GM23338 (cell line): Measurements from ENCODE around the gene TOMM70. TPM values are rescaled to one million over a fixed set of nuclear protein-coding genes. Genes with fewer than 3 reads are reported as not detected.

ENCODE experiments used
- ATAC-seq: fragments of 200-7000 bp; cut with Tn5 transposase; 3 replicates; pipeline ENCODE4 v1.9.1; 2020
- DNase-seq: peaks from one replicate; pipeline ENCODE4 v3.0.0-alpha.2; 2015; ENCODE audit warnings: low spot score
- H2AFZ ChIP-seq: fragments of 200-600 bp; sonication (generic); 2 replicates; pipeline ENCODE4 v1.8.0; 2016; ENCODE audit warnings: antibody characterized with exemption, mild to moderate bottlenecking, moderate library complexity
- H3F3A ChIP-seq: fragments of 200-600 bp; sonication (generic); replicated peaks from 2 replicates; pipeline ENCODE4 v1.8.0; 2017; ENCODE audit warnings: antibody characterized with exemption, mixed run types, low read depth
- H3K27ac ChIP-seq: fragments of 200-600 bp; sonication (generic); 2 replicates; pipeline ENCODE4 v1.6.1; 2016; ENCODE audit warnings: low read depth
- H3K27me3 ChIP-seq: fragments of 200-600 bp; sonication (generic); 2 replicates; pipeline ENCODE4 v1.8.0; 2016; ENCODE audit warnings: mild to moderate bottlenecking, mixed run types, moderate library complexity; ENCODE audit not compliant: insufficient read depth
- H3K36me3 ChIP-seq: fragments of 200-600 bp; sonication (generic); 2 replicates; pipeline ENCODE4 v1.8.0; 2016; ENCODE audit warnings: mild to moderate bottlenecking; ENCODE audit not compliant: insufficient read depth
- H3K4me1 ChIP-seq: fragments of 200-600 bp; sonication (generic); 2 replicates; pipeline ENCODE4 v1.8.0; 2016; ENCODE audit warnings: mild to moderate bottlenecking, moderate library complexity; ENCODE audit not compliant: insufficient read depth
- H3K4me2 ChIP-seq: fragments of 200-600 bp; sonication (generic); 2 replicates; pipeline ENCODE4 v1.7.1; 2017; ENCODE audit warnings: mixed run types
- H3K4me3 ChIP-seq: fragments of 200-600 bp; sonication (generic); 2 replicates; pipeline ENCODE4 v1.6.1; 2016; ENCODE audit warnings: mixed run types
- H3K79me2 ChIP-seq: fragments of 200-600 bp; sonication (generic); replicated peaks from 2 replicates; pipeline ENCODE4 v1.8.0; 2017; ENCODE audit warnings: mild to moderate bottlenecking; ENCODE audit not compliant: insufficient read depth
- H3K9me2 ChIP-seq: fragments of 200-600 bp; sonication (generic); 2 replicates; pipeline ENCODE4 v1.8.0; 2017; ENCODE audit not compliant: insufficient read depth
- H4K20me1 ChIP-seq: fragments of 200-600 bp; sonication (generic); replicated peaks from 2 replicates; pipeline ENCODE4 v1.8.0; 2017; ENCODE audit warnings: mild to moderate bottlenecking; ENCODE audit not compliant: insufficient read depth
- H3K27ac Mint-ChIP-seq: 2 replicates; pipeline ENCODE4 v1.8.0; 2020; ENCODE audit warnings: inconsistent platforms, mild to moderate bottlenecking, moderate library complexity, mixed read lengths
- H3K27me3 Mint-ChIP-seq: 3 replicates; pipeline ENCODE4 v1.8.0; 2022; ENCODE audit warnings: low read depth, mild to moderate bottlenecking, moderate library complexity, mixed read lengths, inconsistent platforms; ENCODE audit not compliant: insufficient read depth, poor library complexity
- H3K36me3 Mint-ChIP-seq: 3 replicates; pipeline ENCODE4 v1.8.0; 2021; ENCODE audit warnings: low read depth, mild to moderate bottlenecking, inconsistent platforms, moderate library complexity, mixed read lengths
- H3K4me1 Mint-ChIP-seq: 3 replicates; pipeline ENCODE4 v1.8.0; 2020; ENCODE audit warnings: mild to moderate bottlenecking, inconsistent platforms, mixed read lengths
- H3K4me3 Mint-ChIP-seq: 3 replicates; pipeline ENCODE4 v1.8.0; 2021; ENCODE audit warnings: moderate library complexity, mild to moderate bottlenecking, inconsistent platforms, mixed read lengths
- H3K9me3 Mint-ChIP-seq: 3 replicates; pipeline ENCODE4 v1.8.0; 2020; ENCODE audit warnings: moderate library complexity, mild to moderate bottlenecking, inconsistent platforms, mixed read lengths
- CREB1 ChIP-seq: fragments of 250-450 bp; sonication (Bioruptor Pico); IDR thresholded peaks from 2 replicates; pipeline ENCODE4 v1.5.0; 2020; ENCODE audit warnings: low read depth, mild to moderate bottlenecking, moderate library complexity
- EZH2 ChIP-seq: fragments of 200-600 bp; sonication (generic); IDR thresholded peaks from one replicate; pipeline ENCODE4 v1.8.0; 2017; ENCODE audit warnings: antibody characterized with exemption, mild to moderate bottlenecking, low read depth; ENCODE audit not compliant: unreplicated experiment
- EZH2phosphoT487 ChIP-seq: fragments of 200-600 bp; sonication (generic); IDR thresholded peaks from one replicate; pipeline ENCODE4 v1.8.1; 2018; ENCODE audit warnings: antibody characterized with exemption; ENCODE audit not compliant: unreplicated experiment
- JUNB ChIP-seq: IDR thresholded peaks from one replicate; pipeline ENCODE4 v1.6.1; 2016; ENCODE audit warnings: antibody characterized with exemption; ENCODE audit not compliant: unreplicated experiment
- NANOG ChIP-seq: IDR thresholded peaks from 2 replicates; pipeline ENCODE4 v1.6.1; 2016; ENCODE audit warnings: antibody characterized with exemption, borderline replicate concordance
- POLR2AphosphoS5 ChIP-seq: IDR thresholded peaks from 2 replicates; pipeline ENCODE4 v1.6.1; 2016; ENCODE audit warnings: antibody characterized with exemption, low read depth
- STAT1 ChIP-seq: IDR thresholded peaks from one replicate; pipeline ENCODE4 v1.6.1; 2016; ENCODE audit warnings: antibody characterized with exemption; ENCODE audit not compliant: unreplicated experiment
- ZNF114 ChIP-seq: fragments of 250-450 bp; sonication (Bioruptor Pico); IDR thresholded peaks from 2 replicates; pipeline ENCODE4 v1.5.0; 2020; ENCODE audit warnings: mild to moderate bottlenecking, moderate library complexity
- ZNF331 ChIP-seq: fragments of 250-450 bp; sonication (Bioruptor Pico); IDR thresholded peaks from 2 replicates; pipeline ENCODE4 v1.5.0; 2020; ENCODE audit warnings: low read depth, mild to moderate bottlenecking, moderate library complexity
- polyA plus RNA-seq: library from polyadenylated mRNA; unstranded; fragments of >200 nt; fragmentation: Nextera tagmentation; extraction: Ambion mirVana; gene quantifications from 2 replicates; pipeline ENCODE4 v1.2.1, GENCODE V29; 2016
- total RNA-seq: library from RNA; depleted of rRNA; stranded (reverse); fragments of >200 nt; shearing (Covaris generic); gene quantifications from 2 replicates; pipeline ENCODE4 v1.2.3, GENCODE V29; 2014
- TF ChIP-seq, protein P1 (sequence below): IDR thresholded peaks from 2 replicates; pipeline ENCODE4 v1.6.1; 2016; ENCODE audit warnings: antibody characterized with exemption
- TF ChIP-seq, protein P2 (sequence below): fragments of 250-450 bp; sonication (Bioruptor Pico); IDR thresholded peaks from 2 replicates; pipeline ENCODE4 v1.5.0; 2020; ENCODE audit warnings: mild to moderate bottlenecking, moderate library complexity
- TF ChIP-seq, protein P3 (sequence below), 2 experiments: fragments of 200-600 bp in 1 of 2; sonication (generic) in 1 of 2; conservative IDR thresholded peaks; 2 replicates each; pipeline versions ENCODE4 v1.5.1 to v1.6.1; 2016 to 2017; ENCODE audit warnings: antibody characterized with exemption in 2 of 2, low read depth in 2 of 2, mild to moderate bottlenecking in 2 of 2, moderate library complexity in 1 of 2
- TF ChIP-seq, protein P4 (sequence below): IDR thresholded peaks from one replicate; pipeline ENCODE4 v1.6.1; 2018; ENCODE audit warnings: antibody characterized with exemption; ENCODE audit not compliant: unreplicated experiment

The TOMM70 gene
- total and polyA plus RNA-seq, 2 experiments from 2014 or later = 29.5 to 66.8 TPM

DNA sequence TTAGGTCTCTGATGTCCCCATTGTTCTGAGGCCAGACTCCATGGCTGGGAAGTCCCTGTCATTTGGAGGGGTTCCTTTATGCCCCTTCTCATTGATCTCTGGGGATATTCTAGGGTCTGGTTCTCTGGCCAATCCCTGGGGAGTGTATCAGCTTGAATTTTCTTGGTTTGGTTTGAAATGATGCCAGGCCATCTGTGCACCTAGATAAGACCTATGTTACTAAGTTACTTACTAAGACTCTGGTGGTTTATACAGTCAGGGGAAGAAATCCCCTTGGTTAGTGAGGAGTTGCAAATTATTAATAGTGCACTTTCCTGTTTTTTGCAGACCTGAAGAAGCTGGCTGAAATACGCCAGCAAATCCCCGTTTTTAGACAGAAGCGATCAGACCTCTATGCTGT lies 46.0 kb downstream of the TOMM70 start:
- peaks cover 25% of the 10 kb centered on the region for H3K36me3 Mint-ChIP-seq
- Histone ChIP-seq H4K20me1 (no peaks in the 10 kb centered on the region), H3F3A (no peaks in the 10 kb centered on the region), H3K9me2 (no peaks in the 10 kb centered on the region), H3K27ac (no peak overlapping the region), H3K79me2 (no peaks in the 10 kb centered on the region), H3K4me2 (no peak overlapping the region), H3K4me1 (no peaks in the 10 kb centered on the region), H3K27me3 (no peaks in the 10 kb centered on the region), H2AFZ (no peak overlapping the region), H3K36me3 (peaks cover 3% of the 10 kb centered on the region; the same call in 1 of the 2 replicates), H3K4me3 (no peak overlapping the region)
- no peak overlapping the region for H3K4me3 Mint-ChIP-seq
- DNase-seq (no peak), ATAC-seq (no peak)
- TF ChIP-seq, protein P1, sequence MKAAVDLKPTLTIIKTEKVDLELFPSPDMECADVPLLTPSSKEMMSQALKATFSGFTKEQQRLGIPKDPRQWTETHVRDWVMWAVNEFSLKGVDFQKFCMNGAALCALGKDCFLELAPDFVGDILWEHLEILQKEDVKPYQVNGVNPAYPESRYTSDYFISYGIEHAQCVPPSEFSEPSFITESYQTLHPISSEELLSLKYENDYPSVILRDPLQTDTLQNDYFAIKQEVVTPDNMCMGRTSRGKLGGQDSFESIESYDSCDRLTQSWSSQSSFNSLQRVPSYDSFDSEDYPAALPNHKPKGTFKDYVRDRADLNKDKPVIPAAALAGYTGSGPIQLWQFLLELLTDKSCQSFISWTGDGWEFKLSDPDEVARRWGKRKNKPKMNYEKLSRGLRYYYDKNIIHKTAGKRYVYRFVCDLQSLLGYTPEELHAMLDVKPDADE = no peak
- TF ChIP-seq STAT1 = no peak
- no peak for TF ChIP-seq ZNF114
- no peak for TF ChIP-seq NANOG
- no peak for TF ChIP-seq EZH2
- no peak for TF ChIP-seq ZNF331 (CRISPR knock-in tag)
- TF ChIP-seq, protein P2, sequence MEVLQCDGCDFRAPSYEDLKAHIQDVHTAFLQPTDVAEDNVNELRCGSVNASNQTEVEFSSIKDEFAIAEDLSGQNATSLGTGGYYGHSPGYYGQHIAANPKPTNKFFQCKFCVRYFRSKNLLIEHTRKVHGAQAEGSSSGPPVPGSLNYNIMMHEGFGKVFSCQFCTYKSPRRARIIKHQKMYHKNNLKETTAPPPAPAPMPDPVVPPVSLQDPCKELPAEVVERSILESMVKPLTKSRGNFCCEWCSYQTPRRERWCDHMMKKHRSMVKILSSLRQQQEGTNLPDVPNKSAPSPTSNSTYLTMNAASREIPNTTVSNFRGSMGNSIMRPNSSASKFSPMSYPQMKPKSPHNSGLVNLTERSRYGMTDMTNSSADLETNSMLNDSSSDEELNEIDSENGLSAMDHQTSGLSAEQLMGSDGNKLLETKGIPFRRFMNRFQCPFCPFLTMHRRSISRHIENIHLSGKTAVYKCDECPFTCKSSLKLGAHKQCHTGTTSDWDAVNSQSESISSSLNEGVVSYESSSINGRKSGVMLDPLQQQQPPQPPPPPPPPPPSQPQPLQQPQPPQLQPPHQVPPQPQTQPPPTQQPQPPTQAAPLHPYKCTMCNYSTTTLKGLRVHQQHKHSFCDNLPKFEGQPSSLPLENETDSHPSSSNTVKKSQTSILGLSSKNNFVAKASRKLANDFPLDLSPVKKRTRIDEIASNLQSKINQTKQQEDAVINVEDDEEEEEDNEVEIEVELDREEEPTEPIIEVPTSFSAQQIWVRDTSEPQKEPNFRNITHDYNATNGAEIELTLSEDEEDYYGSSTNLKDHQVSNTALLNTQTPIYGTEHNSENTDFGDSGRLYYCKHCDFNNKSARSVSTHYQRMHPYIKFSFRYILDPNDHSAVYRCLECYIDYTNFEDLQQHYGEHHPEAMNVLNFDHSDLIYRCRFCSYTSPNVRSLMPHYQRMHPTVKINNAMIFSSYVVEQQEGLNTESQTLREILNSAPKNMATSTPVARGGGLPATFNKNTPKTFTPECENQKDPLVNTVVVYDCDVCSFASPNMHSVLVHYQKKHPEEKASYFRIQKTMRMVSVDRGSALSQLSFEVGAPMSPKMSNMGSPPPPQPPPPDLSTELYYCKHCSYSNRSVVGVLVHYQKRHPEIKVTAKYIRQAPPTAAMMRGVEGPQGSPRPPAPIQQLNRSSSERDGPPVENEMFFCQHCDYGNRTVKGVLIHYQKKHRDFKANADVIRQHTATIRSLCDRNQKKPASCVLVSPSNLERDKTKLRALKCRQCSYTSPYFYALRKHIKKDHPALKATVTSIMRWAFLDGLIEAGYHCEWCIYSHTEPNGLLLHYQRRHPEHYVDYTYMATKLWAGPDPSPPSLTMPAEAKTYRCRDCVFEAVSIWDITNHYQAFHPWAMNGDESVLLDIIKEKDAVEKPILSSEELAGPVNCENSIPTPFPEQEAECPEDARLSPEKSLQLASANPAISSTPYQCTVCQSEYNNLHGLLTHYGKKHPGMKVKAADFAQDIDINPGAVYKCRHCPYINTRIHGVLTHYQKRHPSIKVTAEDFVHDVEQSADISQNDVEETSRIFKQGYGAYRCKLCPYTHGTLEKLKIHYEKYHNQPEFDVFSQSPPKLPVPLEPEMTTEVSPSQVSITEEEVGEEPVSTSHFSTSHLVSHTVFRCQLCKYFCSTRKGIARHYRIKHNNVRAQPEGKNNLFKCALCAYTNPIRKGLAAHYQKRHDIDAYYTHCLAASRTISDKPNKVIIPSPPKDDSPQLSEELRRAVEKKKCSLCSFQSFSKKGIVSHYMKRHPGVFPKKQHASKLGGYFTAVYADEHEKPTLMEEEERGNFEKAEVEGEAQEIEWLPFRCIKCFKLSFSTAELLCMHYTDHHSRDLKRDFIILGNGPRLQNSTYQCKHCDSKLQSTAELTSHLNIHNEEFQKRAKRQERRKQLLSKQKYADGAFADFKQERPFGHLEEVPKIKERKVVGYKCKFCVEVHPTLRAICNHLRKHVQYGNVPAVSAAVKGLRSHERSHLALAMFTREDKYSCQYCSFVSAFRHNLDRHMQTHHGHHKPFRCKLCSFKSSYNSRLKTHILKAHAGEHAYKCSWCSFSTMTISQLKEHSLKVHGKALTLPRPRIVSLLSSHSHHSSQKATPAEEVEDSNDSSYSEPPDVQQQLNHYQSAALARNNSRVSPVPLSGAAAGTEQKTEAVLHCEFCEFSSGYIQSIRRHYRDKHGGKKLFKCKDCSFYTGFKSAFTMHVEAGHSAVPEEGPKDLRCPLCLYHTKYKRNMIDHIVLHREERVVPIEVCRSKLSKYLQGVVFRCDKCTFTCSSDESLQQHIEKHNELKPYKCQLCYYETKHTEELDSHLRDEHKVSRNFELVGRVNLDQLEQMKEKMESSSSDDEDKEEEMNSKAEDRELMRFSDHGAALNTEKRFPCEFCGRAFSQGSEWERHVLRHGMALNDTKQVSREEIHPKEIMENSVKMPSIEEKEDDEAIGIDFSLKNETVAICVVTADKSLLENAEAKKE = no peak
- TF ChIP-seq EZH2phosphoT487 = no peak
- TF ChIP-seq JUNB = no peak
- TF ChIP-seq, protein P3, sequence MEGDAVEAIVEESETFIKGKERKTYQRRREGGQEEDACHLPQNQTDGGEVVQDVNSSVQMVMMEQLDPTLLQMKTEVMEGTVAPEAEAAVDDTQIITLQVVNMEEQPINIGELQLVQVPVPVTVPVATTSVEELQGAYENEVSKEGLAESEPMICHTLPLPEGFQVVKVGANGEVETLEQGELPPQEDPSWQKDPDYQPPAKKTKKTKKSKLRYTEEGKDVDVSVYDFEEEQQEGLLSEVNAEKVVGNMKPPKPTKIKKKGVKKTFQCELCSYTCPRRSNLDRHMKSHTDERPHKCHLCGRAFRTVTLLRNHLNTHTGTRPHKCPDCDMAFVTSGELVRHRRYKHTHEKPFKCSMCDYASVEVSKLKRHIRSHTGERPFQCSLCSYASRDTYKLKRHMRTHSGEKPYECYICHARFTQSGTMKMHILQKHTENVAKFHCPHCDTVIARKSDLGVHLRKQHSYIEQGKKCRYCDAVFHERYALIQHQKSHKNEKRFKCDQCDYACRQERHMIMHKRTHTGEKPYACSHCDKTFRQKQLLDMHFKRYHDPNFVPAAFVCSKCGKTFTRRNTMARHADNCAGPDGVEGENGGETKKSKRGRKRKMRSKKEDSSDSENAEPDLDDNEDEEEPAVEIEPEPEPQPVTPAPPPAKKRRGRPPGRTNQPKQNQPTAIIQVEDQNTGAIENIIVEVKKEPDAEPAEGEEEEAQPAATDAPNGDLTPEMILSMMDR (conservative IDR thresholded peaks at IDR 0.05; ENCODE audit: low read depth in 2 of 2) = no peak
- no peak for TF ChIP-seq POLR2AphosphoS5
- no peak for TF ChIP-seq CREB1 (CRISPR knock-in tag)
- TF ChIP-seq, protein P4, sequence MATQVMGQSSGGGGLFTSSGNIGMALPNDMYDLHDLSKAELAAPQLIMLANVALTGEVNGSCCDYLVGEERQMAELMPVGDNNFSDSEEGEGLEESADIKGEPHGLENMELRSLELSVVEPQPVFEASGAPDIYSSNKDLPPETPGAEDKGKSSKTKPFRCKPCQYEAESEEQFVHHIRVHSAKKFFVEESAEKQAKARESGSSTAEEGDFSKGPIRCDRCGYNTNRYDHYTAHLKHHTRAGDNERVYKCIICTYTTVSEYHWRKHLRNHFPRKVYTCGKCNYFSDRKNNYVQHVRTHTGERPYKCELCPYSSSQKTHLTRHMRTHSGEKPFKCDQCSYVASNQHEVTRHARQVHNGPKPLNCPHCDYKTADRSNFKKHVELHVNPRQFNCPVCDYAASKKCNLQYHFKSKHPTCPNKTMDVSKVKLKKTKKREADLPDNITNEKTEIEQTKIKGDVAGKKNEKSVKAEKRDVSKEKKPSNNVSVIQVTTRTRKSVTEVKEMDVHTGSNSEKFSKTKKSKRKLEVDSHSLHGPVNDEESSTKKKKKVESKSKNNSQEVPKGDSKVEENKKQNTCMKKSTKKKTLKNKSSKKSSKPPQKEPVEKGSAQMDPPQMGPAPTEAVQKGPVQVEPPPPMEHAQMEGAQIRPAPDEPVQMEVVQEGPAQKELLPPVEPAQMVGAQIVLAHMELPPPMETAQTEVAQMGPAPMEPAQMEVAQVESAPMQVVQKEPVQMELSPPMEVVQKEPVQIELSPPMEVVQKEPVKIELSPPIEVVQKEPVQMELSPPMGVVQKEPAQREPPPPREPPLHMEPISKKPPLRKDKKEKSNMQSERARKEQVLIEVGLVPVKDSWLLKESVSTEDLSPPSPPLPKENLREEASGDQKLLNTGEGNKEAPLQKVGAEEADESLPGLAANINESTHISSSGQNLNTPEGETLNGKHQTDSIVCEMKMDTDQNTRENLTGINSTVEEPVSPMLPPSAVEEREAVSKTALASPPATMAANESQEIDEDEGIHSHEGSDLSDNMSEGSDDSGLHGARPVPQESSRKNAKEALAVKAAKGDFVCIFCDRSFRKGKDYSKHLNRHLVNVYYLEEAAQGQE = no peak
- no peak overlapping the region for H3K27ac Mint-ChIP-seq
- H3K4me1 Mint-ChIP-seq = no peaks in the 10 kb centered on the region
- H3K9me3 Mint-ChIP-seq = peaks cover 2% of the 10 kb centered on the region; the same call in 1 of the 3 replicates
- H3K27me3 Mint-ChIP-seq = peaks cover 2% of the 10 kb centered on the region
